GM18505 (cell line): ENCODE measurements around the gene RNH1.

Experiments
- ATAC-seq: cut with Tn5 transposase; IDR thresholded peaks from one replicate; pipeline ENCODE4 v1.9.1; 2021; ENCODE audit not compliant: unreplicated experiment
- POLR2A ChIP-seq: IDR thresholded peaks from 4 replicates; pipeline ENCODE4 v1.6.1; 2011; ENCODE audit warnings: borderline replicate concordance; ENCODE audit not compliant: insufficient read depth, insufficient read length; ENCODE audit errors: extremely low read depth

Gene RNH1

DNA sequence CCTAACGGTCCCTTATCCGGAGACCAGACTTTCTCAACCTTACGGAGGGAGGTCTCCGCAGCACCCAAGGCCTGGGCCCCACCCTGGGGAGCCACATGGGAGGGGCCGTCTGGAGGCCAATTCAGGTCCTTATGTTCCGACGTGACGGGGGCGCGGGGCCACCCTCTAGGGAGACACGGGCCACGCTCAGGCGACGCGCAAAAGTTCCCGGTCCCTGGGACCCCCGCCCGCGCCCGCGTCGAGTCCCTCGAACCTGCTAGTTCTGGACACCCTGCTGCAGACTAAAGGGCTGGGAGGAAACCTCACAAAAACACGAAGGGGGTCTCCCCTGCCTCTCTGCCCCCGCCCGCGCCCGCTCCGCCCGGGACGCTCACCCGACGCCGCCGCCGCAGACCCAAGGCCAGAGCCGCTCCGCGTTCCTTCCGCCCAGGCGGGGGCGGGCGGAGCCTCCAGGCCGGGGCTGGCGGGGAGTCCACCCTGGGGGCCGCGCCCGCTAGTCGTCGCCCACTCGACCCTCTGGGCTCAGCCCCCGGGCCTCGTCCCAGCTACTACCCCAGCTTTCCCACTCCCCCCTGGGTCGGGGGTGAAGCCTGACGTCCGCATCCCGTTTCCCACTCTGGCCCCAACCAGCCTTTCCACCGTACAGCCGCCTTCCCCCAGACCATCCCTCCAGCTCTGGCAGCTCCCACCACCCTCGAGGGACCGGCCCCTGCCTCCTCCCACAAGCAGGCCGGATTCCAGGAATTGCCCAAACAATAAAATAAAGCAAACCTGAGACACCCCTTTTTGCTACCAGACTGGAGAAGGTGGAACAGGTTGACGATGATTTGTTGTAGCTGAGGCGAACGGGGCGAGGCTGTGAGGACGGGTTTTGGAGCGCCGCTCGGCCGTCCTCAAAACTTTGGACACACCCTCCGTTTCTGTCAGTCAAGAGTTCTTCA is 2.7 kb downstream of the RNH1 start:
- TF ChIP-seq POLR2A, result peak; percentile 20
- no peak for ATAC-seq

DNA sequence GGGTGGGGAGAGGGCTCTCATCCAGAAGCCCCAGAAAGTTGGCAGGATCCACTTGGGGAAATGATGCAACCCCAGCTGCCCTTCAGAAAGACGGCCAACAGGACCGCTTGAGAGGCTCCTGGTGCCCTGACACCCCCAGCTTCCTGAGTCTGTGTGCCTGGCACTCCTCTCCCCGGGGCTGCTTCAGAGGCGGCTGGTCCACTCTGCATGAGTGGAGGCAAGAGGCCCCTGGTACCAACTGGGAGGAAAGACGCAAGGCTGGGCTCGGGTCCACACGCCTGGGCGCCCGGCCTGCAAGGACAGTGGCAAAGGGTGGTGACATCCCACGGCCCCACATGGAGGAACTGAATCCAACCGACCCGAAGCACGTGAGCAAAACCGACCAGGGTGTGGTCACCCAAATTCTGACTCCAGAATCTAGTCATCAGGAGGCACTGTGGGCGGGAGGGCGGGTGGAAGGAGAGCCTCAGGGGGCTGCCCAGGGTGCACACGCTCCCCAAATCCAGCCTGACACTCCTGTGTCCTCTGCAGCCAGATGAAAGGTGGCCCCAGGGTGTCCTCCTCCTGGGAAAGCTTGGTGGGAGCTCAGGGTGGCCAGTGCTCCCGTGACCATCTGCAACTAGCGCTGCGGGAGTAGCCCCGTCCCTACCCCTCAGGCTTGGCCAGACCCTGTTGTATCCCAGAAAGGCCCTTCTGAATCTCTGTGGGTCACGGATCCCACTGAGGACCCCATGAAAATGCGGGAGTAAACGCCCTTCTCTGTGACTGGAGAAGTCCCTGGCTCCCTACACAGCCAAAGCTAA is 3.7 kb downstream of the RNH1 start:
- ATAC-seq, result no peak

DNA sequence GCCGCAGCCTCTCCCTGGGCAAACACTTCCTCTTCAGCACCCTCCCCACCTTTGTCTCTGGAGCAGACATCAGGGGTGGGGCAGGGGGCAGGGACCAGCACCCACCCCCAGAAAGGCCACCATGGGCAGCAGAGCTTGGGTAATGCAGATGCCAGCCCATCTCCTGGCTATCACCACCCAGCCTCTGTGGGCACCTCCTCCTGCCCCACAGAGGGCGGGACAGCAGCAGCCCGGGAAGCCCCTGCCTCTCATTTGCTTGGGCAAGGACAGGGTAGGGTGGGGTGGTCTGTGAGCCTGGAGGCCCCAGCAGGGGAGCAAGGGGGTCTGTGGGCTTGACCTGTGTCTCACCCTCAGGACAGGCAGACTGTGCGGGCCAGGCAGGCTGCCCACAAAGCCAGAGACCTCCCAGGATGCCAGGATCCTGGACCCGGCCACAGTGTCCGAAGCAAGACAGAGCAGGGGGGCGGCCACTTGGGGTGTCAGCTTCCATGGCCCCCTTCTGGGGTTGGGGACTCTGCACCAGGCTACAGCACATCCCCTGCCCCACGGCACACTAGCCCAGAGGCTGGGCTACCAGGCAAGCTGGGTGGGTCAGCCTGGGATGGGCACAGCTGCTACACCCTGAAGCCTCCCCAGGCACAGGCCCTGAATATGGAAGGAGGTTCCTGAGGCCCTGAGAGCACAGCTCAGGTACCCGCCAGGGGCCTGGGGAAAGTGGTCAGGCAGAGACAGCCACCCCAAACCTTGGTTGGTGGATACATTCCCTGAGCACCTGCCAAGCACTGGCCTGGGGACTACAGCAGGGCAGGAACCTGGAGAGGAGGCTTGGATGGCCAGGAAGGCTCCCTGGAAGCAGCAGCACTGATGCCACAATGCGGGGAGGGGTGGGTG is 4.5 kb downstream of the RNH1 start:
- TF ChIP-seq POLR2A, result no peak
- no peak for ATAC-seq

More for the DNA sequence above, 3.7 kb downstream of the RNH1 start:
- peak; percentile 62 for TF ChIP-seq POLR2A

DNA sequence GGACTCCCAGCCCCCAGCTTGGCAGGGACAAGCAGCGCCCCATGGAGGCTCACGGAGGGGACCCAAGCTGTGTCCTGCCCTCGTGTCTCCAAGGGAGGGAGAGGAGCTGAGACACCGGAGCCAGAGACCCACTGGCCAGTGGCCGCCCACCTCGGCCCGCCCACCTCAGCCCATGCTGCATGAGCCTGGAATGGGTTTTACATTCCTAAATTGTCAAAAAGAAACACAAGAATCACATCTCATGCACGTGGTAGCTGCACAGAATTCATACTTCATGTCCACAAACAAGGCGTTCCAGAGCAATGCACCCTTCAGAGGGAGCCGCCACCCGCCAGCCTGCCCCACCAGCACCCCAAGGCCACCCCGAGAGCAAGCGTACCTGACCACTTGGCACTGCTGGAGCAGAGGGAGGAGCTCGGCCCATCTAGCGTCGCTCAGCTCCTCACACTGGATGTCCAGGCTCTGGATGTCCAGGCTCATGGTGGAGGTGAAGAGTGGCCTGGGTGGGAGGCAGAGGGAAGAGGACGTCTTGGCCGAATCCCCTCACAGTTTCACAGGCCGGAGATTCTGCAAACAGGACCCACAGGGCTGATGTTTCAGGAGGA is 5.3 kb downstream of the RNH1 start:
- TF ChIP-seq POLR2A, result no peak
- no peak for ATAC-seq

DNA sequence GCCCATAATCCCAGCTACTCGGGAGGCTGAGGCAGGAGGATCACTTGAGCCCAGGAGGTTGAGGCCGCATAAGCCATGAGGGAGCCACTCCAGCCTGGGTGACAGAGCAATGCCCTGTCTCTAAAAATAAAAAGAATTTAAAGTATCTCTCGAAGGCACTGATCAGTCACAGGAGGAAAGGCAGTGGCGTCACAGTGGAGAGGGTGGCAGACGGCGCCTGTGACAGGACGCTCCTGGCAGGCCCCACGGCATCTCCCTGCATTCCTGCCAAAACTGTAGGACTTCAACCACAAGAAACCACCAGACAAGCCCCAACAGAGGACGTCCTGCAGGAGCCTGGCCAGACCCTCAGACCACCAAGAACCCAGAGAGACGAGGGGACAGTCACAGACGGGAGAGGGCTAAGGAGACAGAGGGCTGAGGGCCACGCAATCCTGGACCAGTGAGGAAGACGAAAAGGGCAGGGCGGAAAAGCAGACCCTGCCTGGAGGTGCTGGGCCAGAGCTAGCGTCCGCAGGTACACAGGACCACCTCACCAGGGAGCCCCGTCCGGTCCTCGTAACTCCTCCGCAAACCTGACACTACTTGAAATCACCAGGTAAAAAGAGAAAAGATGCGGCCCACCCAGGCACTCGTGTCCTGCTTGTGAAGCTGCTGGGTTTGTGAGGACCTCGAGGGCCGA is 5.9 kb downstream of the RNH1 start:
- no peak for TF ChIP-seq POLR2A
- no peak for ATAC-seq

DNA sequence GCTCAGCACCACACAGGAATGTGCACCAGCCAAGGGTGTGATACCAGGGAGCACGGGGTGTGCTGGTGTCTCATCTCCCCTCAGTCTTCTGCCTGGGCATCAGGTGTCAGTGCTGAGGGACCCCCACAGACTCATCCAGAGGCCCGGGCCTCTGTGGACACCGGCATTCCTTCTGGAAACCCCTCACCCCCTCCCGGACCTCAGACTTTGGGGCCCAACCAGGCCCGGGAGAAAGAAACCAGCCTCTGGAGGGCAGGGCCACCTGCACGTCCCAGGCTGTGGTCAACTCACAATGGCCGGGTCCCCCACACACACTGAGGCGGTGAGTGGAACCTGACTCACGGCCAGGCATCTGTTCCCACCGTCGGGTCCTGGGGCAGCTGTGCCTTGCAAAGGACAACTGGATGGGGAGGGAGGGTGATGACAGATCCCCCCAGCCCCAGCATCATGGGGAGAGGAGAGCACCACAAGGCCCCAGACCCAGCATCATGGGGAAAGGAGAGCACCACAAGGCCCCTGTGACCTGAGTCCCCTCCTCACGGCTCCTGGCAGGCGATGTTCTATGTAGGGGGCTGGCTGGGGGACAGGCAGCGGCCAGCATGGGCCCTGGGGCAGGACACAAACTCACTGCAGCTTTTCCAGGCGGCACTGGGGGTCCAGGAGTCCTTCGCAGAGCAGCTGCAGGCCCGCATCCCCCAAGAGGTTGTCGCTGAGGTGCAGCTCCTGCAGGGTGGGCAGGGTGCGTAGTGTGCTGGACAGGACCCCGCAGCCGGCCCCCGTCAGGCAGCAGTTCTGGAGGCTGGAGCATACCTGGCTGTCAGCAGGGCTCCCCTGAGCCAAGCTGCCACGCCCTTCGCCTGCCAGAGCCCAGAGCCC is 7.6 kb downstream of the RNH1 start:
- ATAC-seq, result no peak
- TF ChIP-seq POLR2A, result no peak

DNA sequence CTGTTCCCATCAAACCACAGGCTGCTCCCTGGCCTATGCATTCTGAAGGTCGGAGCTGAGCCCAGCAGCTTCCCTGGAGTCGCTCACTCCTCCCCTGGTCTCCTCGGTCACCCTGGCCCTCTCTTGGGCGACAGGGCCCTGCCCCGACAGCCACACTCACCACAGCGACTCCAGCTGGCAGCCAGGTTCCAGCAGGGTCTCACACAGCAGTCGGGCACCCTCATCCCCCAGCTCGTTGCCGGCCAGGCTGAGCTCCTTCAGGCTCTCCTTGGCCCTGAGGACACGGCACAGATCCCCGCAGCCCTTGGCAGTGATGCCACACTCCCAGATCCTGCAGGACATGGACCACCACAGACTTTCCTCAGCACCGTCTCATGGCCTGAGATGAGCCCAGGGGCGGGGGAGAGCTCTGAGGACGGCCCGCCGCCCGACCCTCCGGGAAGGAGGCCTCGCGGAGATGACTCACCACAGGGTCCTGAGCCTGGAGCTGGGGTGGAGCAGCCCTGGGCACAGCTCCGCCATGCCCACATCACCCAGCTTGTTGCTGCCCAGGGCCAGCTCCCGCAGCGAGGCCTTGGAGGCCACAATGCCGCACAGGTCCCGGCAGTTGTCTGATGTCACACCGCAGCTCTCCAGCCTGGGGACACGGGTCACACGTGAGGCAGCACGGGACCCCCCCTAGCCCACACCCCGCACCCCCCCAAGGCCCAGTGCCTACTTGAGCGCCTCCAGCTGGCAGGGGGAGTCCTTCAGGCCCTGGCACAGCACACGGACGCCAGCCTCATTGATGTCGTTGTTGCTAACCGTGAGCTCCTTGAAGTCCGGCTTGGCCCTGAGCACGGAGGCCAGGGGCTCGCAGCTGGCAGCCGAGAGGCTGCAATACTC is 8.5 kb downstream of the RNH1 start:
- no peak for TF ChIP-seq POLR2A
- ATAC-seq, result no peak

DNA sequence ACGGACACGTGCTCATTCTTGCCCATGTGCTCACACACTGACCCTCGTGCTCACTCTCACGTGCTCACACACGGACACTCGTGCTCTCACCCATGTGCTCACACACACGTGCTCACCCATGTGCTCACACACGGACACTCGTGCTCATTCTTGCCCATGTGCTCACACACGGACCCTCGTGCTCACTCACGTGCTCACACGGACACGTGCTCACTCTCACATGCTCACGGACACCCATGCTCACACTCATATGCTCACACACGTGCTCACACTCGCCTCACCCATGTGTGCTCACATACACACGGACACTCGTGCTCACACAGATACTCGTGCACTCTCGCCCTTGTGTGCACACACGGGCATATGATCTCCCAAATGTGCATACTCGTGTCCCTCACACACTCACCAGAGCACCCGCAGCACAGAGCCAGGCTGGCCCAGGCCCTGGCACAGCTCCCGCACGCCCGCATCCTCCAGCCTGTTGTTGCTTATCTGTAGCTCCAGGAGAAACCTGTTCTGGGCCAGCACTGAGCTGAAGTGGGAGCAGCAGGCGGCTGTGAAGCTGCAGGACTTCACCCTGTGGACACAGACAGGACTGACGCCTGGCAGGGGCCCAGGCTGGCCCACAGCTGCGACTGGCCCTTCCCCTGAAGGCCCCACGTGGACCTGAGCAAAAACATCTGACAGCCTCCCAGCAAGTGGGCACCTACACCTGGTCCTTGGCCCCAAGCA is 9.3 kb downstream of the RNH1 start:
- no peak for ATAC-seq
- TF ChIP-seq POLR2A, result no peak

DNA sequence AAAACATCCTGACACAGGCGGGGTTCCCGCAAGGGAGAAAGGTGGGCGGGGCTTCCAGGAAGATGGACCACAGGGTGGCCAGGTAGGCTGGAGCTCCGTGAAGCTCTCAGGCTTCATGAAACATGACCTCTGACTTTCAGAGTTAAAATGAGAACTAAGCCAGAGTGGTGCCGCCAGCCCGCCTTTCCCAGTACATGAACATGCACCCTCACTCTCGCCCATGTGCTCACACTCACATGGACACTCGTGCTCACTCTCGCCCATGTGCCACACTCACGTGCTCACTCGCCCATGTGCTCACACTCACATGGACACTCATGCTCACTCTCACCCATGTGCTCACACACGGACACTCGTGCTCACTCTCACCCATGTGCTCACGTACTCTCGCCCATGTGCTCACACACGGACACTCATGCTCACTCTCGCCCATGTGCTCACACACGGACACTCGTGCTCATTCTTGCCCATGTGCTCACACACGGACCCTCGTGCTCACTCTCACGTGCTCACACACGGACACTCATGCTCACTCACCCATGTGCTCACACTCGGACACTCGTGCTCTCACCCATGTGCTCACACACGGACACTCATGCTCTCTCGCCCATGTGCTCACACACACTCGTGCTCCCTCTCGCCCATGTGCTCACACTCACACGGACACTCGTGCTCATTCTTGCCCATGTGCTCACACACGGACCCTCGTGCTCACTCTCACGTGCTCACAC is 10.0 kb downstream of the RNH1 start:
- ATAC-seq, result no peak
- TF ChIP-seq POLR2A, result no peak
